Astrocyte (in vitro differentiated cells and primary cell): ENCODE data around the gene WNT9B.

Source experiments
- CTCF ChIP-seq: IDR thresholded peaks from 2 replicates; pipeline ENCODE4 v1.5.1; 2011; ENCODE audit warnings: low read depth, mild to moderate bottlenecking, inconsistent platforms, low read length, moderate library complexity; ENCODE audit not compliant: insufficient read depth
- EZH2 ChIP-seq: IDR thresholded peaks from 2 replicates; pipeline ENCODE4 v1.6.1; 2012; ENCODE audit warnings: mild to moderate bottlenecking, low read length, inconsistent platforms; ENCODE audit not compliant: insufficient read depth

GRCh38 chr17:46877466-46877865 lies 26.1 kb downstream of the WNT9B start:
- TF ChIP-seq CTCF, result no peak
- TF ChIP-seq EZH2, result no peak
